MM.1S (cell line): ENCODE measurements around the gene SPRTN.

Experiments
- EZH2phosphoT487 ChIP-seq: fragments of 300-600 bp; sonication (generic); IDR thresholded peaks from 2 replicates; pipeline ENCODE4 v1.6.1; 2018; ENCODE audit warnings: antibody characterized with exemption, low read length
- TF ChIP-seq, protein P1 (sequence below): fragments of 300-600 bp; sonication (generic); IDR thresholded peaks from 2 replicates; pipeline ENCODE4 v1.5.1; 2016; ENCODE audit warnings: antibody characterized with exemption, low read length, mixed read lengths

DNA sequence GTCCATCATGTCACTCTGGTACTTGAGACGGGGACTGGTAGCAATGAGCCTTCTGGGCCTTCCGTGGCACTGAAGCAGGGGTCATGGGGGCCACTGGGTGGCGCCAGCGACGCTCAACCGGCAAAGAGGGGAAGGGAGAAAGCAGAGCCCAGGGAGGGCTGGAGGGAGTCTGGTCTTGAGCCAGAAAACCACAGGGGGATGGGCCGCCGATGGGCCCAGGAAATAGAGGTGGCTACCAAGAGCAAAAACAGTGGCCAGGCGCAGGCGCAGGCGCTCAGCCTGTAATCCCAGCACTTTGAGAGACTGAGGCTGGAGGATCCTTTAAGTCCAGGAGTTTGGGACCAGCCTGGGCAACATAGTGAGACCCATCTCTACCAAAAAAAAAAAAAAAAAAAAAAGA, 22.2 kb upstream of the SPRTN start:
- TF ChIP-seq, protein P1, sequence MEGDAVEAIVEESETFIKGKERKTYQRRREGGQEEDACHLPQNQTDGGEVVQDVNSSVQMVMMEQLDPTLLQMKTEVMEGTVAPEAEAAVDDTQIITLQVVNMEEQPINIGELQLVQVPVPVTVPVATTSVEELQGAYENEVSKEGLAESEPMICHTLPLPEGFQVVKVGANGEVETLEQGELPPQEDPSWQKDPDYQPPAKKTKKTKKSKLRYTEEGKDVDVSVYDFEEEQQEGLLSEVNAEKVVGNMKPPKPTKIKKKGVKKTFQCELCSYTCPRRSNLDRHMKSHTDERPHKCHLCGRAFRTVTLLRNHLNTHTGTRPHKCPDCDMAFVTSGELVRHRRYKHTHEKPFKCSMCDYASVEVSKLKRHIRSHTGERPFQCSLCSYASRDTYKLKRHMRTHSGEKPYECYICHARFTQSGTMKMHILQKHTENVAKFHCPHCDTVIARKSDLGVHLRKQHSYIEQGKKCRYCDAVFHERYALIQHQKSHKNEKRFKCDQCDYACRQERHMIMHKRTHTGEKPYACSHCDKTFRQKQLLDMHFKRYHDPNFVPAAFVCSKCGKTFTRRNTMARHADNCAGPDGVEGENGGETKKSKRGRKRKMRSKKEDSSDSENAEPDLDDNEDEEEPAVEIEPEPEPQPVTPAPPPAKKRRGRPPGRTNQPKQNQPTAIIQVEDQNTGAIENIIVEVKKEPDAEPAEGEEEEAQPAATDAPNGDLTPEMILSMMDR, result peak; percentile 82
- TF ChIP-seq EZH2phosphoT487, result no peak
